K562 treated with DMSO at 1 percent for 4 hours (cell line): ENCODE results near the gene POGLUT2. TPM values are rescaled to one million over a fixed set of nuclear protein-coding genes. Genes with fewer than 3 reads are reported as not detected.

ENCODE experiments used
- total RNA-seq: library from RNA; unstranded; fragments of 300-600 nt; gene quantifications from 2 replicates; pipeline ENCODE4 v1.2.3, GENCODE V29; 2022; ENCODE audit not compliant: insufficient read depth

POGLUT2 gene
- 10.7 and 20.6 TPM in 2 replicates for total RNA-seq

GRCh38 chr13:102798581-102799425 lies at the start of gene POGLUT2, which contains the start of gene BIVM:
TSS of gene POGLUT2 (minus strand) at chr13:102798976. CDS start at chr13:102798670, 306 bp downstream.
TSS of gene BIVM (plus strand) at chr13:102799119. CDS start at chr13:102807268, 8,149 bp downstream.

DNA sequence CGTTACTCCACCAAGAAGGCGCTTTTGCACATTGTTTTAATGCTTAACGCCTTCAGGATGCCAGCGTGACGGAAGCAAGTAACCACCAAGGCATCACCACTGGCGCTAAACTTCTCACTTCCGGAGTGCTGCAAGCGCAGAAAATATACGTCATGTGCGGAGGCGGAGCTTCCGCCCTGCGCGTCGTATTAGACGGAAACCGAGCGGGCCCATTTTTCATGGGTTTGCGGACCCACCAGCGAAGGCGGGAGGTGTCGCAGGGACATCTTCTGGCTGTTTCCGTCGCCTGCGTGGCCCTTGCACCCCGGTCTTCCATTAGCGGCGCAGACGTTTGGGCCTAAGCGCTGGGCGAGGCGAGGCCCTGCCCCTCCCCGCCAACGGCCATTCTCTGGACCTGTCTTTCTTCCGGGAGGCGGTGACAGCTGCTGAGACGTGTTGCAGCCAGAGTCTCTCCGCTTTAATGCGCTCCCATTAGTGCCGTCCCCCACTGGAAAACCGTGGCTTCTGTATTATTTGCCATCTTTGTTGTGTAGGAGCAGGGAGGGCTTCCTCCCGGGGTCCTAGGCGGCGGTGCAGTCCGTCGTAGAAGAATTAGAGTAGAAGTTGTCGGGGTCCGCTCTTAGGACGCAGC lies 47.0 kb upstream of the POGLUT2 start, which contains the start of gene ERCC5:
Gene ERCC5 (plus strand): TSS at position 403 of the 631 bp plus-strand sequence. CDS start 235 bp downstream, outside the sequence.

DNA sequence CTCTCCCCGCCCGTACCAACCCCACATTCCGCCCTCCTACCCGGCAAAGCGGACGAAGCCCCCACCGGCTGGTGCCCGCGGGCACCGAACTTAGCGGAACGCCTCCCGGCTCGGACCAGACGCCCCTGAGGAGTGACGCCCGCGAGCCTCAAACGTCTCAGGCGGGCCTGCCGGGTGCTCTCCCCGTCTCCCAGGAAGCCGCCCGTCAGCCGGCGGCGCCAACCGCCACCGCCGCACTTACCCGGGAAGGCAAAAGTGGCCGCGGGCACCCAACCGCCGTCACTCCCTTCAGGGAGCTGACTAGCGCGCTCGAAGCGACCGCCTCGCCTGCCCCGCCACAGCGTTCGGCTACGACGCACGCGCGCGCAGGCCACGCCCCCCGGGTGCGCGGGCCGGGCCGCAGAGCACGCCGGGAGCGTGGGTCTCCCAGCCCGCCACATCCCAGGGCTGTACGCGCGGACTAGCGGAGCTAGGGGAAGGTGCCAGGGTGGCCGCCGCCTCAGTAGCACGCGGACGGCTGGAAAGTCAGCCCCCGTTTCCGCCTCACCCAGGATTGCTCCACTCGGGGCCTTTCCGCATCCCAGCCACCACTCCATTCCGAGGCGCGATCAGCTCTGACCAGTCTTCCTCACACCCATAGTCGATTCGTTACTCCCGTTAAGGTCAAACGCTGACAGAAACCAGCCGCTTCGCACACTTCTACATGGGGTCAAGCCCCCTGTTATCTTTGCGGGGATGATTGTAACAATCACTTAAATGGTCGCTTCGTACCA lies 25.1 kb downstream of the POGLUT2 start, which contains the start of gene TEX30:
Gene TEX30 (minus strand): TSS at position 346 of the 773 bp plus-strand sequence. CDS start 3,760 bp downstream, outside the sequence.

Other genes starting within 250 kb of the POGLUT2 start
- gene TPP2, start 202.0 kb downstream of the POGLUT2 start, total RNA-seq: 11.2 and 21.9 TPM in 2 replicates
- gene METTL21C, start 103.9 kb downstream of the POGLUT2 start, total RNA-seq: not detected in 2 replicates
- gene TEX30, start 25.2 kb downstream of the POGLUT2 start, total RNA-seq: 14.1 and 20.5 TPM in 2 replicates
- gene BIVM, start 143 bp upstream of the POGLUT2 start, total RNA-seq: 6.5 and 14.8 TPM in 2 replicates
- gene ERCC5, start 47.1 kb upstream of the POGLUT2 start, total RNA-seq: 16.2 and 29.9 TPM in 2 replicates